IMR-90 (cell line): ENCODE measurements around the gene SEBOX. TPM values are rescaled to one million over a fixed set of nuclear protein-coding genes. Genes with fewer than 3 reads are reported as not detected.

ENCODE experiments used
- ATAC-seq: fragments of 200-7000 bp; cut with Tn5 transposase; 2 replicates; pipeline ENCODE4 v1.9.1; 2020; ENCODE audit warnings: low read depth, mild to moderate bottlenecking, moderate library complexity
- BruUV-seq: library from RNA; stranded (reverse); fragments of 400-500 nt; replicated peaks from 2 replicates; lab custom pipeline; 2021; lab: Mats Ljungman, UMichigan
- CTCF ChIA-PET: fragments of 300-600 bp; formaldehyde crosslinking; extraction: SDS; loops from one replicate; lab custom pipeline; 2021; ENCODE audit warnings: antibody characterized with exemption; lab: Yijun Ruan, JAX
- POLR2A ChIA-PET: fragments of 300-600 bp; sonication (Branson Sonifier 250); formaldehyde crosslinking; loops from one replicate; lab custom pipeline; 2022; ENCODE audit warnings: antibody characterized with exemption; ENCODE audit not compliant: unreplicated experiment; lab: Charles Lee
- DNase-seq: peaks from one replicate; pipeline ENCODE4 v3.0.0; 2013
- H2AFZ ChIP-seq: replicated peaks from 2 replicates; pipeline ENCODE3; 2013; ENCODE audit warnings: low read length, mild to moderate bottlenecking; ENCODE audit not compliant: poor library complexity
- H2AK5ac ChIP-seq: 2 replicates; pipeline ENCODE4 v1.6.1; 2013; ENCODE audit warnings: low read depth, low read length, inconsistent platforms
- H2AK9ac ChIP-seq: replicated peaks from 2 replicates; pipeline ENCODE3; 2013; ENCODE audit warnings: mild to moderate bottlenecking, low read depth, low read length, moderate library complexity; ENCODE audit not compliant: poor library complexity
- H2BK120ac ChIP-seq: 2 replicates; pipeline ENCODE4 v1.6.1; 2013; ENCODE audit warnings: low read depth, low read length, inconsistent platforms
- H2BK15ac ChIP-seq: 3 replicates; pipeline ENCODE4 v1.6.1; 2013; ENCODE audit warnings: low read depth, low read length, inconsistent platforms
- H2BK20ac ChIP-seq: 2 replicates; pipeline ENCODE4 v1.6.1; 2013; ENCODE audit warnings: low read depth, mild to moderate bottlenecking, inconsistent platforms, low read length, moderate library complexity
- H2BK5ac ChIP-seq: 2 replicates; pipeline ENCODE4 v1.6.1; 2013; ENCODE audit warnings: mild to moderate bottlenecking, low read depth, low read length, inconsistent platforms; ENCODE audit not compliant: poor library complexity, severe bottlenecking
- H3K14ac ChIP-seq: replicated peaks from 2 replicates; pipeline ENCODE4 v1.6.1; 2013; ENCODE audit warnings: low read depth, low read length, inconsistent platforms
- H3K18ac ChIP-seq: 2 replicates; pipeline ENCODE4 v1.6.1; 2013; ENCODE audit warnings: low read depth, low read length, control low read depth
- H3K23ac ChIP-seq: 2 replicates; pipeline ENCODE4 v1.6.1; 2013; ENCODE audit warnings: low read depth, low read length, inconsistent platforms
- H3K27ac ChIP-seq: 2 replicates; pipeline ENCODE4 v1.5.1; 2013; ENCODE audit warnings: mild to moderate bottlenecking, control low read depth, low read length; ENCODE audit not compliant: insufficient read depth
- H3K27me3 ChIP-seq: 2 replicates; pipeline ENCODE4 v1.6.1; 2013; ENCODE audit warnings: low read length; ENCODE audit not compliant: control insufficient read depth, insufficient read depth
- H3K36me3 ChIP-seq: 2 replicates; pipeline ENCODE4 v1.6.1; 2013; ENCODE audit warnings: low read length, mixed read lengths; ENCODE audit not compliant: control insufficient read depth, insufficient read depth
- H3K4ac ChIP-seq: 2 replicates; pipeline ENCODE4 v1.6.1; 2013; ENCODE audit warnings: low read depth, low read length, inconsistent platforms
- H3K4me1 ChIP-seq: 2 replicates; pipeline ENCODE4 v1.6.1; 2013; ENCODE audit warnings: low read length, mixed read lengths; ENCODE audit not compliant: control insufficient read depth, insufficient read depth
- H3K4me2 ChIP-seq: 2 replicates; pipeline ENCODE4 v1.6.1; 2013; ENCODE audit warnings: low read depth, mild to moderate bottlenecking, control low read depth, low read length, moderate library complexity
- H3K4me3 ChIP-seq: 2 replicates; pipeline ENCODE4 v1.5.1; 2013; ENCODE audit warnings: low read depth, mild to moderate bottlenecking, control low read depth, low read length, moderate library complexity; ENCODE audit not compliant: insufficient read depth
- H3K56ac ChIP-seq: 2 replicates; pipeline ENCODE4 v1.6.1; 2013; ENCODE audit warnings: low read length, inconsistent platforms; ENCODE audit not compliant: insufficient read depth; ENCODE audit errors: extremely low read depth
- H3K79me1 ChIP-seq, 2 experiments: 2 replicates each; pipeline ENCODE4 v1.6.1; 2013; ENCODE audit warnings: low read length in 2 of 2, inconsistent platforms in 1 of 2, low read depth in 1 of 2
- H3K9ac ChIP-seq: 2 replicates; pipeline ENCODE4 v1.6.1; 2013; ENCODE audit warnings: low read depth, low read length, control low read depth
- H3K9me1 ChIP-seq: 2 replicates; pipeline ENCODE4 v1.6.1; 2013; ENCODE audit warnings: low read length, inconsistent platforms; ENCODE audit not compliant: insufficient read depth
- H3K9me3 ChIP-seq: 2 replicates; pipeline ENCODE4 v1.6.1; 2013; ENCODE audit warnings: low read length; ENCODE audit not compliant: control insufficient read depth, insufficient read depth
- H4K20me1 ChIP-seq: 2 replicates; pipeline ENCODE4 v1.6.1; 2013; ENCODE audit warnings: low read length, inconsistent platforms; ENCODE audit not compliant: insufficient read depth
- H4K5ac ChIP-seq: 2 replicates; pipeline ENCODE4 v1.6.1; 2013; ENCODE audit warnings: mild to moderate bottlenecking, low read depth, low read length, control low read depth
- H4K8ac ChIP-seq, 2 experiments: 2 replicates each; pipeline ENCODE4 v1.6.1; 2013; ENCODE audit warnings: low read depth in 2 of 2, low read length in 2 of 2, control low read depth in 1 of 2, inconsistent platforms in 1 of 2
- H4K91ac ChIP-seq: 2 replicates; pipeline ENCODE4 v1.6.1; 2013; ENCODE audit warnings: low read depth, low read length, inconsistent platforms; ENCODE audit not compliant: insufficient read depth
- MAFK ChIP-seq: IDR thresholded peaks from 2 replicates; pipeline ENCODE4 v1.6.1; 2012; ENCODE audit warnings: low read depth, low read length, improper control_type of control experiment
- SMC3 ChIP-seq: fragments of 150-350 bp; IDR thresholded peaks from 2 replicates; pipeline ENCODE4 v1.6.1; 2016; ENCODE audit warnings: low read depth, mild to moderate bottlenecking, antibody characterized with exemption, low read length, moderate library complexity
- WGBS, 2 experiments: methylation state at CpG; one replicate each; pipeline versions ENCODE4 v1.1.5 to v1.1.7; 2013; ENCODE audit warnings: missing lambda C conversion rate in 2 of 2; ENCODE audit not compliant: insufficient read length in 1 of 2; ENCODE audit errors: extremely low coverage in 2 of 2; 5-methylcytosine and 5-hydroxymethylcytosine counted together
- dilution Hi-C: fragments of 300-500 bp; cut with HindIII; formaldehyde crosslinking; loops from one replicate; pipeline ENCODE4 v1.14.3; 2018; ENCODE audit warnings: low sequenced_read_pairs; ENCODE audit not compliant: unreplicated experiment
- in situ Hi-C: fragments of 300-500 bp; cut with MboI; formaldehyde crosslinking; loops from 3 replicates; pipeline ENCODE4 v1.14.3; 2019; ENCODE audit warnings: low sequenced_read_pairs, inconsistent platforms, mixed read lengths
- intact Hi-C: fragments of 100-400 bp; cut with micrococcal nuclease; formaldehyde crosslinking; loops from 2 replicates; pipeline ENCODE4 v1.10.0; 2022
- polyA plus RNA-seq, 3 experiments: library from polyadenylated mRNA; depleted of rRNA; stranded (reverse); fragments of >200 nt; gene quantifications; 2 replicates each; pipeline ENCODE4 v1.2.3, GENCODE V29; 2012; ENCODE audit warnings: low replicate concordance in 1 of 3
- total RNA-seq: library from RNA; depleted of rRNA; stranded (reverse); fragments of >200 nt; gene quantifications from 2 replicates; pipeline ENCODE4 v1.2.3, GENCODE V29; 2012
- TF ChIP-seq, protein P1 (sequence below): conservative IDR thresholded peaks from 2 replicates; pipeline ENCODE4 v1.5.1; 2012; ENCODE audit warnings: mild to moderate bottlenecking, low read depth, low read length, improper control_type of control experiment

Gene SEBOX
- total and polyA plus RNA-seq, 2 of the 4 experiments (the other 2 are of a cell fraction), result not detected

DNA sequence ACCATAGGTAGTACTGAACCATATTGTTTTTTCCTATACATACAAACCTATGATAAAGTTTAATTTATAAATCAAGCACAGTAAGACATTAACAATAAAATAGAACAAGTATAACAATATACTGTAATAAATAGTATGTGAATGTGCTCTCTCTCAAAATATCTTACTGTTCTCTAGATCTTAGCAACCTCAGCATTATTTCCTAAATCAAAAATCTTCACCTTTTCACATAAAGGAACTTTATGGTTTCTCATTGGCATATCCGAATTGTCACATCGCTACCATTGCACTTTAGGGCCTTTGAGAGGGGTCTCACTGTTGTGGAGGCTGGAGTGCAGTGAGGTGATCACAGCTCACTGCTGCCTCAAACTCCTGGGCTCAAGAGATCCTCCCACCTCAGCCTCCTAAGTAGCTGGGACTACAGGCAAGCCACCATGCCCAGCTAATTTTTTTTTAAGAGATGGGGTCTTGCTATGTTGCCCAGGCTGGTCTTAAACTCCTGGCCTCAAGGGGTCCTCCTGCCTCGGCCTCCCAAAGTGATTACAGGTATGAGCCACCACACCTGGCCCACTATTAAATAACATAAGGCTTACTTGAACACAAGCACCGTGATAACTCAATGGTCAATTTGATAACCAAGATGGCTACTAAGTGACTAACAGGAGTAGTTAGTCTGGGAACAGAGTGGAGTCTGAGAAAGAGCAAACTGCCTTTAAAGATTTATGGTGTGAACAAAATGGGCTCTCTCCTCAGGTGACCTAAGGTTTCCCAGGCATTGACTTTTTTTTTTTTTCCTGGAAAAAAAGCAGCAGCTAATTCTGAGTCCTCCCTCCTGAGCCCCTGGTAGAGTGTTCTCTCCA is 48.9 kb downstream of the SEBOX start:
- Histone ChIP-seq H3K23ac (no peak overlapping the region), H3K4me2 (no peak overlapping the region), H3K4ac (no peak overlapping the region), H3K9ac (no peak overlapping the region), H4K91ac (no peak overlapping the region), H3K14ac (no peak overlapping the region), H3K79me1 (peaks cover 13 to 19% of the 10 kb centered on the region in 2 experiments; a peak in 3 of 4 replicates), H3K9me3 (no peaks in the 10 kb centered on the region), H4K8ac (no peak overlapping the region), H2AFZ (no peak overlapping the region), H3K9me1 (peaks cover 3% of the 10 kb centered on the region; the same call in 1 of the 2 replicates), H2AK5ac (no peak overlapping the region), H2BK5ac (no peak overlapping the region), H3K56ac (no peak overlapping the region), H2AK9ac (no peak overlapping the region), H2BK15ac (no peak overlapping the region), H2BK20ac (no peak overlapping the region), H3K36me3 (no peaks in the 10 kb centered on the region), H4K20me1 (no peaks in the 10 kb centered on the region), H3K4me1 (peaks cover 4% of the 10 kb centered on the region; the same call in 1 of the 2 replicates), H3K27ac (no peak overlapping the region), H3K27me3 (peaks cover 2% of the 10 kb centered on the region), H3K18ac (no peak overlapping the region), H2BK120ac (no peak overlapping the region), H4K5ac (no peak overlapping the region), H3K4me3 (no peak overlapping the region)
- BruUV-seq, result no TSS peak
- no peak for ATAC-seq
- intact Hi-C loops, result loop anchor here (5.0 kb wide), 1 partner anchor 424 kb away; the partner anchor contains the start of gene LYRM9
- in situ Hi-C loops, result no loop called here
- dilution Hi-C loops, result no loop called here
- no CpG with 5 or more reads among the region's 4 CpGs for WGBS, 2 experiments
- DNase-seq, result no peak
- POLR2A ChIA-PET, result no interaction called here
- TF ChIP-seq SMC3, result no peak
- peak; percentile 61 for TF ChIP-seq MAFK
- TF ChIP-seq, protein P1, sequence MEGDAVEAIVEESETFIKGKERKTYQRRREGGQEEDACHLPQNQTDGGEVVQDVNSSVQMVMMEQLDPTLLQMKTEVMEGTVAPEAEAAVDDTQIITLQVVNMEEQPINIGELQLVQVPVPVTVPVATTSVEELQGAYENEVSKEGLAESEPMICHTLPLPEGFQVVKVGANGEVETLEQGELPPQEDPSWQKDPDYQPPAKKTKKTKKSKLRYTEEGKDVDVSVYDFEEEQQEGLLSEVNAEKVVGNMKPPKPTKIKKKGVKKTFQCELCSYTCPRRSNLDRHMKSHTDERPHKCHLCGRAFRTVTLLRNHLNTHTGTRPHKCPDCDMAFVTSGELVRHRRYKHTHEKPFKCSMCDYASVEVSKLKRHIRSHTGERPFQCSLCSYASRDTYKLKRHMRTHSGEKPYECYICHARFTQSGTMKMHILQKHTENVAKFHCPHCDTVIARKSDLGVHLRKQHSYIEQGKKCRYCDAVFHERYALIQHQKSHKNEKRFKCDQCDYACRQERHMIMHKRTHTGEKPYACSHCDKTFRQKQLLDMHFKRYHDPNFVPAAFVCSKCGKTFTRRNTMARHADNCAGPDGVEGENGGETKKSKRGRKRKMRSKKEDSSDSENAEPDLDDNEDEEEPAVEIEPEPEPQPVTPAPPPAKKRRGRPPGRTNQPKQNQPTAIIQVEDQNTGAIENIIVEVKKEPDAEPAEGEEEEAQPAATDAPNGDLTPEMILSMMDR, result no peak
- CTCF ChIA-PET, result no interaction called here
